HG03103 (cell line): ENCODE data around the gene MAGIX.
"Not testable (repeated sequence)": the region's sequence is repeated elsewhere in the genome, so short reads cannot be mapped to it uniquely, and the experiment has no call there.

Experiments
- ATAC-seq: cut with Tn5 transposase; IDR thresholded peaks from one replicate; pipeline ENCODE4 v1.9.1; 2021; ENCODE audit warnings: low read depth; ENCODE audit not compliant: unreplicated experiment

Gene MAGIX

GRCh38 chrX:49162620-49163019, at the start of gene MAGIX:
TSS of gene MAGIX (plus strand) at chrX:49162758. CDS start at chrX:49162890, 132 bp downstream.
- no peak for ATAC-seq

GRCh38 chrX:49116076-49116475, 46.5 kb upstream of the MAGIX start:
- ATAC-seq, result no peak

DNA sequence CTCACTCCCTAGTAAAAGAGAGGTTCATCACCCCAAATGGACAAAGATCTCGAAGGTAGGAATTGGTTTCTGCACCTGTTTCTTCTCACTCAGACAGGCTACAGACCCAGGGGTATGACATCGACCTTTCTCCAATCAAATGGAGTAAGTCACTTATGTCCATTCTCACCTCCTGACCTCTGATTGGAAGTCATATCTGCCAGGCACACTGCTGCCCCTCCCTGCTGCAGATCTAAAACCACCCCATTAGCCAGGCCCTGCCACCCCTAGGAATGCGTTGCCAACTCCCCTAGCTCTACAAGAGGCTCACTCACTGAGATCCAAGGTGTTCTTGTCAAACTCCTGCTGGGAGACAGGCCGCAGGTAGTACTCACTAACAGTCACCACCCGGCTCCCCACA, 45.8 kb upstream of the MAGIX start:
- ATAC-seq, result no peak

- ATAC-seq, result no peak
These were observed 45.0 kb upstream of the MAGIX start for GRCh38 chrX:49117581-49117980.

DNA sequence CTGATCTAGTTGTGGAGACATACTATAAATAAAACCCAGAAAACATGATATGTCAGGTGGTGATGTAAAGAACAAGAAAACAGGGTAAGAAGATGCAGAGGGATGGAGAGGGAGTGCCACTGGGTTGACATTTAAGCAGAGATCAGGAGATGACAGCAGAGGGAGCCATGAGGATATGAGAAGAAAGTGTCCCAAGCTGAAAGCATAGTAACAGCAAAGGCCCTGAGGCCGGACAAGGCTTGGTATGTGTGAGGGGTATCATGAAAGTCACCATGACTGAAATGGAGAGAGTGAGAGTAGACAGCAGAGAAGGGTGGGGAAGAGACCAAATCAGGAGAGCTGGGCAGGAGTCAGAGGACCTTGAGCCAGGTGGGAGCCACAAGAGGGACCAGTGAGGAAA, 42.5 kb upstream of the MAGIX start:
- ATAC-seq, result no peak

GRCh38 chrX:49122499-49122898, 40.1 kb upstream of the MAGIX start:
- ATAC-seq, result no peak

DNA sequence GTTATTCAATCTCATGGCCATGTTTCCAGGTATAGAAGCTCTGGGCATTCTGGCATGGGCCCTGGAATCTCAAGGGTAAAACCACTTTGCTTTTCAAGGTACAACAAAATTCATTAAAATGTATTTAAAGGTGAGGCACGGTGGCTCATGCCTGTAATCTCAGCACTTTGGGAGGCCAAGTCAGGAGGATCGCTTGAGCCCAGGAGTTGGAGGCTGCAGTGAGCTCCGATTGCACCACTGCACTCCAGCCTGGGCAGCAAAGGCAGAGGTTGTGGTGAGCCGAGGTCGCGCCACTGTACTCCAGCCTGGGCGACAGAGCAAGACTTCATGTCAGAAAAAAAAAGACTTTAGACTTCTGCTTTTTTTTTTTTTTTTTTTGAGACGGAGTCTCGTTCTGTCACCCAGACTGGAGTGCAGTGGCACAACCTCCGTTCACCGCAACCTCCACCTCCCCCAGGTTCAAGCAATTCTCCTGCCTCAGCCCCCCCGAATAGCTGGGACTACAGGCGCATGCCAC, 34.8 kb upstream of the MAGIX start:
- ATAC-seq, result not testable (repeated sequence)

GRCh38 chrX:49129427-49129826, 33.1 kb upstream of the MAGIX start:
- no peak for ATAC-seq

DNA sequence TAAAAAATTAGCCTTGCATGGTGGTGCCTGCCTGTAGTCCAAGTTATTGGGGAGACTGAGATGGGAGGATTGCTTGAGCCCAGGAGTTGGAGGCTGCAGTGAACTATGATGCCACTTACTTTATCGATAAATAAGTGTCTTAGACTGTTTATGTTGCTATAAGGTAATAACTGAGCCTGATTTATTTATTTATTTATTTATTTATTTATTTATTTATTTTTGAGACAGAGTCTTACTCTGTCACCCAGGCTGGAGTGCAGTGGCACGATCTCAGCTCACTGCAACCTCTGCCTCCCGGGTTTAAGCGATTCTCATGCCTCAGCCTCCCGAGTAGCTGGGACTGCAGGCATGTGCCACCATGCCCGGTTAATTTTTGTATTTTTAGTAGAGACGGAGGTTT, 30.3 kb upstream of the MAGIX start:
- not testable (repeated sequence) for ATAC-seq

- no peak for ATAC-seq
These were observed 28.8 kb upstream of the MAGIX start for GRCh38 chrX:49133759-49134158.

GRCh38 chrX:49137492-49137891, 25.1 kb upstream of the MAGIX start:
- ATAC-seq, result no peak

DNA sequence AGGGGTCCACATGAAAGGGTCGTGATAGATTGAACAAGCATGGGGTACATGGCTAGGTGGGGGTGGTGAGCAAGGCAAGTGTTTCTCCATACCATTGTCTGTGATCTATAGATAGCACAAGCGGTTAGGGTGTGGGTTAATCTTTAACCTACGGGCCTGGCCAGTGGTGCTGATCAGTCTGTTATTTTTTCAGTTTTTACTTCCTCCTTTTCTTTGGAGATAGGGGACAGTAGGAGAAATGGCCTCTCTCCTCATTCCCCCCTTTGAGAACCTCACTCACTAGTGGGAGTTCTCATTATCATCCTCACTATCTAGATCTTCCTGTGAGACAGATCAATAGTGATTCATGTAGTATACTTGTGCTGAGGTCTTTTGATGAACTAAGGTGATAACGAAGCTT, 22.8 kb upstream of the MAGIX start:
- no peak for ATAC-seq

GRCh38 chrX:49142264-49142663, 20.3 kb upstream of the MAGIX start:
- not testable (repeated sequence) for ATAC-seq

DNA sequence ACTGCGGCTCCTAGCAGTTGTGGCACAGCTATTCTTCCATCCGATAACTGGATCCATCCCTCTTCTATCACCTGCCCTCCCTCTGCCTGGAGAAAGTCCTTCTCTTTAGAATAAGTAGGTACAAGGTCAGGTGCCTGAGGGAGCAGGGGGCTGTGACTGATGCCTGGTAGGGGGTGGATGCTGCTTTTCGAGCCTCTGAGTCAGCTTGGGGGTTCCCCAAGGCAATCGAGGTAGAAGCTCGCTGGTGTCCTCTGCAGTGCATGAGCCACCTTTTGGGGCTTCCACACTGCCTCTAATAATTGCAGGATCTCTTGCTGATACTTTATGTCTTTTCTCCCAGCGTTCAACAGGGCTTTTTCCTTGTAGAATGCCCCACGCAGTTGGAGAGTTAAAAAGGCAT, 19.4 kb upstream of the MAGIX start:
- not testable (repeated sequence) for ATAC-seq

GRCh38 chrX:49147282-49147681, 15.3 kb upstream of the MAGIX start:
- no peak for ATAC-seq

DNA sequence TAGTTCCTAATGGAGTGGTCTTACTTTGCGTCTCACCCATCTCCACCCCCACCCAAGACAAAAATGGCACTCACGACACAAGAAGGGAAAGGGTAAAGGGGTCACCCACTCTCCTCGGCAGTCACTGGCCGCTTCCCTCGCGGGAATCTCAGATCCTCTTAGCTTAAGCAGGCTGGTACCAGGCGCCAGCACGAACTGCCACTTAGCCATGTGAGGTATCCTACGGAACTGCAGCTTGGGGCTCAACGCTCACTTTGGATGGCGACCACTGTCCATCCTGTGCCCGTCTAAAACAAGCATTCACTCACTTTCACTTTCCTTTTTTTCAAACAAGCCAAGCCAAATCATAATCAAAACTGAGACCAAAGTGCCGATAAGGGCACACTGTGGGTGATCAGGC, 14.6 kb upstream of the MAGIX start:
- no peak for ATAC-seq

DNA sequence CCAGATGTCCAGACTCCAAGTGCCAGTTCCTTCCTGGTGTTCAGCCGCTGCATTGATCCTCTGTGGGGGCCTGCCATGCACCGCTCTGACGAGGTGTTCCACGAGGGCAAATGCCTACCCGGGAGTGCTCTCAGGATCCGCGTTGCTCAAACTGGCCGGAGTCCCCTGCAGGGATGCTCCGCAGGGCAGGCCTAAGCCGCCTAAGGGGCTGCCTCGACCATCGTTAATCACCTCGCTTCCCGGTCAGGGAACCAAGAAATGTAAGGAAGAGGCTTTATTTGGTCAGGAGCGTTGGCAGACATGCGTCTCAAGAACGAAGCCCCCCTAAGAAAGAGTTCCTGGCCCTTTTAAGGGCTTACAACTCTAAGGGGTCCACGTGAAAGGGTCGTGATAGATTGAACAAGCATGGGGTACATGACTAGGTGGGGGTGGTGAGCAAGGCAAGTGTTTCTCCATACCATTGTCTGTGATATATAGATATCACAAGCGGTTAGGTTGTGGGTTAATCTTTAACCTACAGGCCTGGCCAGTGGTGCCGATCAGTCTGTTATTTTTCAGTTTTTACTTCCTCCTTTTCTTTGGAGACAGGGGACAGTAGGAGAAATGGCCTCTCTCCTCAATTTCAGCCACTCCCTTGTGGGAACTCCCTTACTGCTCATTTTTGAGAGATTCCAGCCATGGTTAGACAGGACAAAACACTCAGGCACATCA, 14.0 kb upstream of the MAGIX start:
- ATAC-seq, result not testable (repeated sequence)

DNA sequence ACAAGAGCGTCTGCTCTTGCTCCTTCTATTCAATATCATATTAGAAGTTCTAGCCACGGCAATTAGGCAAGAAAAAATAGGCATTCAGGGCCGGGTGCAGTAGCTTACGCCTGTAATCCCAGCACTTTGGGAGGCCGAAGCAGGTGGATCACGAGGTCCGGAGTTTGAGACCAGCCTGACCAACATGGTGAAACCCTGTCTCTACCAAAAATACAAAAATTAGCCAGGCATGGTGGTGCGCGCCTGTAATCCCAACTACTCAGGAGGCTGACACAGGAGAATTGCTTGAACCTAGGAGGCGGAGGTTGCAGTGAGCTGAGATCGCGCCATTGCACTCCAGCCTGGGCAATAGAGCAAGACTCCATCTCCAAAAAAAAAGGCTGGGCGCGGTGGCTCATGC, 13.3 kb upstream of the MAGIX start:
- ATAC-seq, result not testable (repeated sequence)

DNA sequence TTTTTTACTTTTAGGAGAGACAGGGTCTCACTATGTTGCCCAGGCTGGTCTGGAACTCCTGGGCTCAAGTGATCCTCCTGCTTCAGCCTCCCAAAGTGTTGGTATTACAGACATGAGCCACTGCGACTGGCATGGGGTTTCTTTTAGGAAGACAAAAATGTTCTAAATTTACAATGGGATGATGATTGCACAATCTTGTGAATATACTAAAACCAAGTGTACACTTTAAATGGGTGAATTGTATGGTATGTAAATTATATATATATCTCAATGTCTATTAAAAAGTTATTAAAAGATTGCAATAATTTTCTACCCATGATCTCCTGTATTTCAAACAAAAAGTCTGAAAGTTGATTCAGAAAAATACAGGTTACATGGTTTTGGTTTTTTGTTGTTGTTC, 9.1 kb upstream of the MAGIX start:
- no peak for ATAC-seq

DNA sequence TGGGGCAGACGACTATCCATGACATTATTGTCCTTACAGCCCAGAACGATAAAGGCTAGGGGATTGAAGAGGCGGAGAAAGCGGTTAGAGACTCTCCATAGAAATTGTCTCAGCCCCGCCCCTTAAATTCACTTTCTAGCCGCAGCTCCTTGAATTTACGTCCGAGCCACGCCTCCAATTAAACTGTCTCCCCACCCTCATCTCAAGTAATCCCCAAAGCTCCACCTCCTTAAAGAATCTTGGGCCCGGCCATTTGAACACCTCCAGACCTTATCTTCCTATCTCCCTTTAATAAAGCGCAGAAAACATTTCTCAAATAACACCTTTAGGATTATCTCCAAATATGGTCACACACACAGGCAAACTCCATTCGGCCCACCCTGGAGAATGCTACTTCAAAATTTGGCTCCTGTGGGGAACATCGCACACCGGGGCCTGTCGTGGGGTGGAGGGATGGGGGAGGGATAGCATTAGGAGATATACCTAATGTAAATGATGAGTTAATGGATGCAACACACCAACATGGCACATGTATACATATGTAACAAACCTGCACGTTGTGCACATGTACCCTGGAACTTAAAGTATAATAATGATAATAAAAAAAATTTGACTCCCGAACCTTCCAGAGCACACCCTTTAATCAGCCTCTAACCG, 7.2 kb upstream of the MAGIX start:
- no peak for ATAC-seq

- peak; percentile 78 for ATAC-seq
These were observed 6.4 kb upstream of the MAGIX start for GRCh38 chrX:49155900-49156837.
